Ishikawa (cell line): ENCODE data around the gene WBP2.

Source experiments
- CREB1 ChIP-seq: IDR thresholded peaks from 2 replicates; pipeline ENCODE4 v1.6.1; 2012; ENCODE audit warnings: low read depth
- EGR1 ChIP-seq: IDR thresholded peaks from 2 replicates; pipeline ENCODE4 v1.6.1; 2012
- EP300 ChIP-seq: IDR thresholded peaks from 2 replicates; pipeline ENCODE4 v1.6.1; 2012; ENCODE audit warnings: borderline replicate concordance
- FOXM1 ChIP-seq: IDR thresholded peaks from 2 replicates; pipeline ENCODE4 v1.6.1; 2012; ENCODE audit warnings: low read depth, borderline replicate concordance
- RAD21 ChIP-seq: IDR thresholded peaks from 2 replicates; pipeline ENCODE4 v1.6.1; 2012; ENCODE audit warnings: low read depth
- TEAD4 ChIP-seq: IDR thresholded peaks from 2 replicates; pipeline ENCODE4 v1.6.1; 2012

DNA sequence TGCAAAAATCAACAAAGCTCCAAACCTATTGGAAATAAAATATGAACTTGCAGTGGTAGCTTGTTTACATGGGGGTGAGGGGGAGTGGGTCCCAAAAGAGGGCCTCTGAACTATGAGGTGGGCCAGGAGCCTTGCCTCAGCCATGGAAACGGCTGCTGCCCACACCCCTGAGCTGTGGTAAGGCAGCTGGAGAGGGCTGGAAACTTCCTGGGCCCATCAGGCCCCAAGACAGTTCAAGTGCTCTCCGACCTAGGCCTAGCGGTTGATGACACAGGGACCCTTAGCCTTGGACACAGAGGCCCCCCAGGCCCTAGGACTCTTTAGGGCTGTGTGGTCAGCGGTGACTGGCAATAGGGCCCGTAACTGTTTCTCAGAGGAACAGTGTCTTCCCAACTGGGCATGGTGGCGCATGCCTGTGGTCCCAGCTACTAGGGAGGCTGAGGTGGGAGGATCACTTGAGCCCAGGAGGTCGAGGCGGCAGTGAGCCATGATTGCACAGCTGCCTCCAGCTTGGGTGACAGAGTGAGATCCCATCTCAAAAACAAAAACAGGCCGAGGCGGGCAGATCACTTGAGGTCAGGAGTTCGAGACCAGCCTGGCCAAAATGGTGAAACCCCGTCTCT lies 29.3 kb downstream of the WBP2 start:
- TF ChIP-seq TEAD4 (no peak), FOXM1 (no peak), EP300 (no peak), EGR1 (no peak), CREB1 (no peak), RAD21 (no peak)
